Stimulated activated naive CD4-positive, alpha-beta T cell (primary cell): ENCODE measurements around the gene SYT4.
"Not testable (repeated sequence)": the region's sequence is repeated elsewhere in the genome, so short reads cannot be mapped to it uniquely, and the experiment has no call there.

Experiments
- DNase-seq, 6 experiments: peaks; one replicate each; lab custom pipeline; 2025; lab: John Stamatoyannopoulos, UW

Gene SYT4, protein sequence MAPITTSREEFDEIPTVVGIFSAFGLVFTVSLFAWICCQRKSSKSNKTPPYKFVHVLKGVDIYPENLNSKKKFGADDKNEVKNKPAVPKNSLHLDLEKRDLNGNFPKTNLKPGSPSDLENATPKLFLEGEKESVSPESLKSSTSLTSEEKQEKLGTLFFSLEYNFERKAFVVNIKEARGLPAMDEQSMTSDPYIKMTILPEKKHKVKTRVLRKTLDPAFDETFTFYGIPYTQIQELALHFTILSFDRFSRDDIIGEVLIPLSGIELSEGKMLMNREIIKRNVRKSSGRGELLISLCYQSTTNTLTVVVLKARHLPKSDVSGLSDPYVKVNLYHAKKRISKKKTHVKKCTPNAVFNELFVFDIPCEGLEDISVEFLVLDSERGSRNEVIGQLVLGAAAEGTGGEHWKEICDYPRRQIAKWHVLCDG

DNA sequence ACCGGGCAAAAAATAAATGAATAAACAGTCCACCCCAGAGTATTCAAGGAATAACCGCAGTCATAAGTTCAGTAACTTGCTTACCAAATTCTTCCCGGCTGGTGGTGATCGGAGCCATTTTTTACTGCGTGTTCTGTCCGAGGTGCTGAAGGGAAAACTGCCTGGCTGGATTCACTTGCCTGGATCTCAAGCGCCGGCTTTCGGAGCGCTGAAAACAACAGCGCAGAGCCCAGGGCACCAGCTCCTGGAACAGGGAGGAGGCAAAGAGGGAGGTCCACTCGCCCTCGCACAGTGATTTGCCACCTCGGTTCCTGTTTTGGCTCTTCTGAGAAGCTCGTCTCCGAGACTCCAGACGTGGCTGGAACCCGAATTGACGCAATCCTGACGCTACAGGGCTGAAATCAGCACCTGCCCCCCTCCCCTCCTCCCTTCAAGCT is at the start of gene SYT4:
TSS of gene SYT4 (minus strand) at position 327 of the 437 bp plus-strand sequence. CDS start at position 118, 209 bp downstream.
- no peak for DNase-seq

DNA sequence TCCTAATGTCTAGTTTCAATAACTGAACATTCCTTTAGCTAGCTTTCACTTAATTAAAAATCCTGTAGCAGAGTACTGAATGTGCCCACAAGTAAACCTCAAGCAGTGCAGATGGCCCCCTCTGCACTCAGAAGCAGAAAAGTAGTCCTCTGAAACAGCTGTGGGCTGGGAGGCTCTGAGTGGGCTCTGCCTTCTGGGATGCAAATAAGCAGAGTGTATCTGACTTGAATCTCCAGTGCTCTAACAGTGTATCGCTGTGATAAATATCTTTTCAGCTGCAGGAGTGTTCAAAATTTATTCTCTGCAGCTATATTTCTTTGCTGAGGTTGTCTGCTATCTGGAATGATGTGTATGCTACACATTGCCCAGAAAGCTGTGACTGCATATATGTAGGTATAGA is 44.8 kb upstream of the SYT4 start:
- no peak for DNase-seq

DNA sequence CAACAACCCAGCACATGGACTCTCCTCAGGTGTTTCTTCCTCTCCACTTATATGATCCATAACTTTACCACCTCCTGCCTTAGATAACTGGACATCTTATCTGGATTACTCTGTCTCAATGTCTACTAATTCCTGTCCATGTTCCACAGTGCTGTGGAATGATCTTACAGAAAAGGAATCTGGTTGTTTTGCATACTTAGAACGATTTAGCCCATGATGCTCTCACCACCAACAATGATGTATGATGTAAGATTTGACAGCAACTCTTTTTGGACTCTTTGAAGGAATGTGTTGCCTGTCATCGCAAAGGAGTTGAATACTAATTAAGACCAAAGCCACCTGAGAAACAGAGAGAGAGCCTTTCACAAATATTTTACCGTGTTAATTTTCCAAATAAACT is 37.7 kb upstream of the SYT4 start:
- DNase-seq = no peak

DNA sequence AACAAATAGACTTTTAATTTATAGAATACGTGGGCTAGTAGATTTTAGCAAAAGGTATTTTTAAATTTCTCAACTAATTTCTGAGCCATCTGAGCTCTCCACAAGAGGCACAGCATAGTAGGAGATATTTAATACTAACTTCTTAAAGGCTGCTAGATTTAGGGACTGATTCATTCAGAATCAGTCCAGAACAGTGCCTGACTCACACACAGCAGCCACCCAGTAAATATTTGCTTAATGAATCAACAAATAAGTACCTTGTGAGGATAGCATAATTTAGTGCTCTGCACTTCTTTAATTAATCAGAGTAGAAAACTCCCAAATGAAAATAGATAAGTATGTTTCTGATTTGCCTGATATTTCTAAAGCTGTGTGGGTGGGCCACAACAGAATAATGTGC is 35.6 kb upstream of the SYT4 start:
- no peak for DNase-seq

DNA sequence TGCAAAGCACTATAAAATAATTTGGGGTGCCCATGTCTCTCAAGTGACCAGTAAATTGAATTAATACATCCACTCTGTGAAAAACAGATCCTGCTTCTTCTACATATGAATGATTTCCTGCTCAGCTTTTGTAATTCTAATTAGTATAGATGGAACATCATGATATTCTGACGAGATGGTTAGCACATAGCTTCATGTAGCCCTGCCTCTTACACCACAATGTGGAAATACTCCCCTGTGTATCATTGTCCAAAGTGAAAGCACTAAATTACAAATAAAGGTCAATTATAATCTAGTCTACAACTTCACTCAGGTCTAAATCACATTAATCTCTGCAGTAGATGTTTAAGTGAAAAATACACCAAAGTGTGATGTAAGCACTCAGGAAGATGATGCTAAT is 32.9 kb upstream of the SYT4 start:
- no peak for DNase-seq

DNA sequence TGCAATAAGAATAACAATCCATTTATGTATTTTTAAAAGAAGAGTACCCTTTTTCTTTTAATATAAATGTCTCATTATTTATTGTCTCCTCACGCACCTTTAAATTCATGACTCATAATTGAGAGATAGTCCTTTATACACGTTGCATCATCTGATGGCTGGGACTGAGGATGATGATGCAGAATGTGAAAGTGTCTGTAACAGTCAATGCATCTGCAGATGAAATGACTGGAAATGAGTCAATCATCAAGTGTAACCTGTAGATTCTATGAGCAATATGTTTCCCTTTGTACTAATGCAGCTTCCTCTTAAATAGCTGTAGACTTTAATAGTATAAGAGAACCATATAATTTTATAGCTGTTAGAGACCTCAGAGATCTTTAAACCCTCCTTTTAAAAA is 26.1 kb upstream of the SYT4 start:
- DNase-seq = no peak

- DNase-seq = not testable (repeated sequence)
Measured at GRCh38 chr18:43286187-43286586, 8.9 kb upstream of the SYT4 start.

DNA sequence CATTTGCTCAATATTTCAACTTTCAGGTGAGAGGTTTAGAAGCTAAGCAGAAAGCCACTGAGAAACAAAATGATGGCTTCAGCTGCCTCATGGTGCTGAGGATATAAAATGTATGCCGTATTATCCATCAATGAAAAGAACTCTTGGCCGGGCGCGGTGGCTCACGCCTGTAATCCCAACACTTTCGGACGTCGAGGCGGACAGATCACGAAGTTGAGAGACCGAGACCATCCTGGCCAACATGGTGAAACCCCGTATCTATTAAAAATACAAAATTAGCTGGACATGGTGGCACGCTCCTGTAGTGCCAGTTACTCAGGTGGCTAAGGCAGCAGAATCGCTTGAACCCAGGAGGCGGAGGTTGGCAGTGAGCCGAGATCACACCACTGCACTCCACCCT is 6.0 kb upstream of the SYT4 start:
- no peak for DNase-seq

GRCh38 chr18:43279015-43279744 is 1.9 kb upstream of the SYT4 start:
- no peak for DNase-seq

GRCh38 chr18:43278355-43278754 is 1.1 kb upstream of the SYT4 start:
- no peak for DNase-seq

DNA sequence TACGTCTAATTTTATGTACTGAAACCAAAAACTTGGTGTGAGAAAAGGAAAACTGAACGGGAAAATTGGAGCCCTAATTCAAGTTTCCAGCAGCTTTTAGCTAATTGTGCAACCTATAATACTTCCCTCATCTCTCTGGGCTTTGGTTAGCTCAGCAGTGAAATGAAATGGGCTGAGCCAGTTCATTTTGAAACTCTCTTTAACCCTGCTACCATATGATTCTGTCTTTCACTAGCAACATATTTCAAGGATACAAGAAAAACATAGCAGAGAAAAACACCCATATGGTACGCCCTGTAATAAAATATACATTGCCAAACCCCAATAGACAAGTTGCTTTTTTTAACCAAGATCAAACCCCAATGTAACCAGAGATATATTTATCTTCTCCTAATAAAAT is 799 bp downstream of the SYT4 start:
- no peak for DNase-seq

DNA sequence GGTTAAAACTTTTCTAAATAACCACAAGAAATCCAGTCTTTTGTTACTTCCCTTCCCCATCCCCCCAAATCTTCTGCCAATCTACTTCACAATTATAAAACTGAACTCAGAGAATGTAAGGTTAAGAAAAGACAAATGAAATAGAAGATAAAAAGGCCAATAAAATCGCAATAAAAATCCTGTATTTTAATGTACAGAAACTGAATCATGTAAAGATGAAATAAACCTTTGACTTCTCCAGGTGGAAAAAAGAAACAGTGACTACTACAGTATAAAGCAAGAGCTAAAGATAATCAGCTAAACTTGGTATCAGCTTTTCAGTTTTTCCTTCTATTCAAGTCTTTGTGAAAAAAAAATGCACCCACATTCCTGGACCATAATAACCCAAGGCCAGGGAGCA is 1.7 kb downstream of the SYT4 start:
- DNase-seq = no peak

GRCh38 chr18:43274526-43274925 is 2.8 kb downstream of the SYT4 start:
- DNase-seq = no peak

DNA sequence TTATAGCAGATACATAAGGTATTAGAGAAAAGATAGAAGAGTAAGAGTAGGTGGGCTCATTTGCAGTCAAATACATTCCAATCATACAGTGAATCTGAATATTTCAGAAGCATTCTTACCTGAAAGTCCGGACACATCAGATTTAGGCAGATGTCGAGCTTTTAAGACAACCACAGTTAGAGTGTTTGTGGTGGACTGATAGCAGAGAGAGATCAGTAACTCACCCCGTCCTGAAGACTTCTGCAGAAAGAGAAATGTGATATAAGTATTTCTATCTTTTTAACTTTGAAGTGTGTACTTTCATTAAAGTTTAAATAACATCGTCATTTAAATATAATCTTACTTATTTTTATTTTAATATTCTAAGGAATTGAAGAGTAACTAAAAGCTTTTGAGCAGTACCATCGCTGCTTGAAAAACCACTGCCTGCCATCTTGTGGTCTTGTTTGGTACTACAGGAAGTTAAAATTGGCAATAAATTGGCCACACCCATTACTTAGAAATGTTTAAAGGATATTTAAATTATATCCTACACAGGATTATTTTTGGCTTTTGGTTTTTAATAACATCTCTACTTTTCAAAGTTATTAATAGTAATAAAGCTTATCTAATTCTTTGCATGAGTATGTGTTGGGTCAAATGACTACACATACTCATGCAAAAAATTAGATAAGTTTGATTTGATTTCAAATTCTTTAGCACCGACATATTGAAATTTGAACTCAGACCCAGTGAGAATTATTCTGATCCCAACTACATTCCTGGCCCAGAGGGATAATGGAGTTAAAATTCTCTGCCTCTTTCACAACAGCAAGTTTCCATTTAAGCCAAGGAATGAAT is 5.5 kb downstream of the SYT4 start:
- DNase-seq = peak in 1 of 6 experiments; percentile 2

- DNase-seq = no peak
Measured at GRCh38 chr18:43267818-43268217, 9.5 kb downstream of the SYT4 start.

GRCh38 chr18:43265465-43265864 is 11.8 kb downstream of the SYT4 start:
- DNase-seq = no peak

DNA sequence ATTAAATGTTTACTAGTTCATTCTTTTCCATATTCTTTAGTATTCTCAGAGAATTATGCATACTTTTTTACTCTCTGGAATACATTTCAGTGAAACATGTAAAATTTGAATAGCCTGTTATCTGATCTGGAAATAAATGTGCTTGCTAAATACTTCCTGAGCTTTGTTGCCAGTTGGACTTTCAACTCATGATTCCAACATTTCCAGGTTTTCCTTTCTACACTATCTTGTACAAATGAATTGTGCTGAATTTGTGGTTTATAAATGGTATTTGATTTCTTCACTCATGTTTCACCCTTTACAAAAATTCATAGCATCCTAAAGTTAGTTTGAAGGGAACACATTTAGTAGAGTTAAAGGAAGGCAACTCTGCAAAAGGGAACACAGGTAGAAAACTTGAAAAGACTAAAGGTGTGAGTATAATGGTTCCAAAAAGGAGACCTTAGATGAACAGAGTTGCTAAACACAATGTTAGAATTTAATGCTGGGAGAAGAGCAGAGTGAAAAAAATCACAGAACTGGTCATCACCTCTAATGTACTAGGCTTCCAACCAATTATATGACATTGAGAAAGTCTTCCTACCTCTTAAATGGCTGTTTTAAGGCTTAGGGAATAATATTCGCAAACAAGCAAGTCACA is 28.6 kb downstream of the SYT4 start:
- DNase-seq = no peak

- DNase-seq = no peak
Measured at GRCh38 chr18:43247944-43248343, 29.3 kb downstream of the SYT4 start.

DNA sequence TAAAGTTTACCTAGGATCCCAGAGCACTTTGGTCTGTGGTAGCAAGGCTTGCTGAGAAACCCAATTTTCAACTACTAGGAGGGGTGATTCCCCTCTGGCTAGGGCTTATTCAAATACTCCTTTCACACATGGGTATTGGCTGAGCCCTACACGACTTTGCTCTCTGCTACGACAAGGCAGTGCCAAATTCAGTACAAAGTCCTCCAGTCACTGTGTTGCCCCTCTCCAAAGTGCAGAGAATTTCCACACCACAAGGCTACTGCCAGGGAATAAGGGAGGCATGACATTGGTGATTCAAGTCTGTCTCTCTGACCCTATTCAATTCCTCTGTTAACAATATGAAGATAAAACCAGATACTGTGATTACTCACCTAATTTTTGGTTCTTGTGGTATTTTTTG is 38.9 kb downstream of the SYT4 start:
- DNase-seq = no peak

- DNase-seq = no peak
Measured at GRCh38 chr18:43236921-43237320, 40.4 kb downstream of the SYT4 start.

GRCh38 chr18:43234889-43235288 is 42.4 kb downstream of the SYT4 start:
- DNase-seq = no peak

DNA sequence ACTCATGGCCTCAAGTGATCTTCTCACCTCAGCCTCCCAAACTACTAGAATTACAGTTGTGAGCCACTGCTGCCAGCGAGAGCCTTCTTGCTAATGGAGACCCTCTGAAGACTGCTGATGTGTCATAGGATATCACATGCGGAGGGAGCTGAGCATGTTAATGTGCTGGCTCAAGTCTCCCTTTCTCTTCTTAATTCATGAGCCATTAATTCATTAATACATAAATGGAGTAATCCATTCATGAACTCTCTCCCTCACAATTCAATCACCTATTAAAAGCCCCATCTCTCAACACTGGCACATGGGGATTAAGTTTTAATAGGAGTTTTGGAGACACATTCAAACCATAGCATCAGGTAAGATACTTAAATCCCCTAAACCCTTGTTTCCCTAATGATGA is 54.8 kb downstream of the SYT4 start:
- DNase-seq = no peak
